ENCODE results near the gene RIT2.

GRCh38 chr18:42839408-42839807 lies 276.1 kb downstream of the RIT2 start:
- TF ChIP-seq CTCF (IDR thresholded peaks at IDR 0.05) (no peak), USF2 (CRISPR knock-in tag; IDR thresholded peaks at IDR 0.05) (no peak), JUN (CRISPR knock-in tag; IDR thresholded peaks at IDR 0.05) (no peak), ZNF425 (CRISPR knock-in tag; conservative IDR thresholded peaks at IDR 0.05) (no peak), FOXP4 (CRISPR knock-in tag; IDR thresholded peaks at IDR 0.05) (no peak), OVOL2 (CRISPR knock-in tag; IDR thresholded peaks at IDR 0.05; ENCODE audit: borderline replicate concordance) (no peak), ZNF232 (CRISPR knock-in tag; IDR thresholded peaks at IDR 0.05) (no peak), ZNF512 (CRISPR knock-in tag; IDR thresholded peaks at IDR 0.05; ENCODE audit: borderline replicate concordance) (no peak), PRDM15 (CRISPR knock-in tag; IDR thresholded peaks at IDR 0.05) (no peak), ATF3 (CRISPR knock-in tag; conservative IDR thresholded peaks at IDR 0.05) (no peak)

Measured in WTC11 (cell line).